Hippocampal formation (tissue), 2 donors: ENCODE results near the gene PKD1L1.
"Not testable (repeated sequence)": the region's sequence is repeated elsewhere in the genome, so short reads cannot be mapped to it uniquely, and the experiment has no call there.

ENCODE experiments used
- DNase-seq, 2 donors: peaks; one replicate each; lab custom pipeline; 2025; lab: John Stamatoyannopoulos, UW

Gene PKD1L1

GRCh38 chr7:47765373-47765979, 182.8 kb downstream of the PKD1L1 start:
- no peak for DNase-seq

GRCh38 chr7:47764746-47765145, 183.5 kb downstream of the PKD1L1 start:
- no peak for DNase-seq

- DNase-seq: no peak
Measured at GRCh38 chr7:47763063-47763974, 184.9 kb downstream of the PKD1L1 start.

GRCh38 chr7:47762746-47763062, 185.6 kb downstream of the PKD1L1 start:
- DNase-seq: no peak

GRCh38 chr7:47762207-47762606, 186.1 kb downstream of the PKD1L1 start:
- no peak for DNase-seq

- no peak for DNase-seq
Measured at GRCh38 chr7:47759056-47759706, 189.1 kb downstream of the PKD1L1 start.

GRCh38 chr7:47758546-47758945, 189.7 kb downstream of the PKD1L1 start:
- DNase-seq: no peak

GRCh38 chr7:47757921-47758411, 190.3 kb downstream of the PKD1L1 start:
- peak in 1 of 2 donors; percentile 10 for DNase-seq

- DNase-seq: no peak
Measured at GRCh38 chr7:47756636-47757035, 191.6 kb downstream of the PKD1L1 start.

- no peak for DNase-seq
Measured at GRCh38 chr7:47755248-47755647, 193.0 kb downstream of the PKD1L1 start.

GRCh38 chr7:47751724-47752123, 196.5 kb downstream of the PKD1L1 start:
- DNase-seq: not testable (repeated sequence)

- DNase-seq: no peak
Measured at GRCh38 chr7:47751043-47751442, 197.2 kb downstream of the PKD1L1 start.

GRCh38 chr7:47748041-47748440, 200.2 kb downstream of the PKD1L1 start:
- DNase-seq: no peak

GRCh38 chr7:47747160-47747559, 201.1 kb downstream of the PKD1L1 start:
- DNase-seq: no peak

GRCh38 chr7:47746468-47746867, 201.8 kb downstream of the PKD1L1 start:
- no peak for DNase-seq

GRCh38 chr7:47744883-47745282, 203.4 kb downstream of the PKD1L1 start:
- no peak for DNase-seq

- DNase-seq: no peak
Measured at GRCh38 chr7:47743965-47744591, 204.2 kb downstream of the PKD1L1 start.

- no peak for DNase-seq
Measured at GRCh38 chr7:47741984-47742383, 206.3 kb downstream of the PKD1L1 start.

GRCh38 chr7:47739891-47740290, 208.4 kb downstream of the PKD1L1 start:
- DNase-seq: no peak

- no peak for DNase-seq
Measured at GRCh38 chr7:47739301-47739875, 208.9 kb downstream of the PKD1L1 start.

GRCh38 chr7:47738563-47739166, 209.6 kb downstream of the PKD1L1 start:
- DNase-seq: no peak

- DNase-seq: no peak
Measured at GRCh38 chr7:47737601-47738000, 210.7 kb downstream of the PKD1L1 start.
